GM19452 (cell line): ENCODE results near the gene KIFBP.
"Not testable (repeated sequence)": the region's sequence is repeated elsewhere in the genome, so short reads cannot be mapped to it uniquely, and the experiment has no call there.

Source experiments
- ATAC-seq: cut with Tn5 transposase; IDR thresholded peaks from one replicate; pipeline ENCODE4 v1.9.1; 2021; ENCODE audit not compliant: unreplicated experiment

The KIFBP gene

DNA sequence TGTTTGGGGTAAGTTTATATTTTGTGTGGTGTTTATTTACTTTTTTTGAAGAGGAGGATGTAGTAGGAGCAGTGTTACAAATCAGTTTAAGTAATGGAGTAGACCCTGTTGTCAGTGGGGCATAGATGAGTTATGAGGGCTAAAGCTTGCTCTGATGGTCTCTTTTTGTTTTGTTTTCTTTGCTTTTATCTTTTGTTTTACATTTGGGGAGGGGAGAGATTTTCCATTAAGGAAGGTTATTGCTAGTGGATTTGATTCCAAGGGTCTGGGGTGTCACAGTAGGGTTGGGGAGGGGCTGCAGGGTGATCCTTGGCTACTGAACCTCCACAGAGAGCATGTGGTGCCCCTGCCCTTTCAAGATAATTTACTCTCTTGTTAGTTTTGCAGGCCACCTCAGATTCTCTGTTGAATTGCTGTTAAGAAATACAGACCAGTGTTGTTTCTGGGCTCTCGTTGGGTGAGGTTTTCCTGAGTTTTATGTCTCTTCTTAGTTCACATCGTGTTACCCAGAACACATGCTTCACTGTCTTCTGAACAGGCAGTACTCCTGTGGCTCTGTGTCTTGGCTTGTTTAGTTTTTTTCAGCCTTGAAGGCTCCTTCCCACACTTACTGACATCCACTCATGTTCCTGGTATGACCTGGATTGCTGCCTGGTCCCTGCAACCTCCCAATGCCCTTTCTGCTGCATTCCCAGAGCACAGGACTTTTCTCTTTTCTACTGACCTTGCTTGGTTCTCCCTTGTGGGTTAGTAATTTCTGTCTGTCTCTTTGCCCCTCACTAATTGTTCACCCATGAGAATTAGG lies 4.2 kb downstream of the KIFBP start:
- ATAC-seq: no peak

GRCh38 chr10:68997211-68997610 lies 8.6 kb downstream of the KIFBP start:
- ATAC-seq: peak; percentile 37

- ATAC-seq: no peak
Measured at GRCh38 chr10:69004821-69005220, 16.2 kb downstream of the KIFBP start.

GRCh38 chr10:69005704-69006485 lies 17.3 kb downstream of the KIFBP start:
- ATAC-seq: no peak

DNA sequence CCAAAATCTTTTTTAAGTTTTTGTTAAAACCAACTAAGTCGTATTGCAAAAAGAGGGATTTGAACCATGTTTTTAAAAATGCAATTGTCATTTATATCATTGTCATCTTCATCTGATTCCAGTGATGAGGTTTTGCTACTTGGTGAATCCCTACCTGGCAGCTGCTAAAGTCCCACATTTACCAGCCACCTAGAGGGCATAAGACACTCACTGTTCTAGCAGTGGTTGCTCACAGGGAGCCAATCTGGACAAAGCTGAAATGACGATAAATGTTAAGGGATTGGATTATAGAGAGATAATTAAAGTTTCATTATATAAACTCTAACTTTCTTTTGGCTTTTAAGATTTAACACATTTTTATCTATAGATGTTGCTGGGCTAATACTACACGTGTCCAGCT lies 18.7 kb downstream of the KIFBP start:
- no peak for ATAC-seq

DNA sequence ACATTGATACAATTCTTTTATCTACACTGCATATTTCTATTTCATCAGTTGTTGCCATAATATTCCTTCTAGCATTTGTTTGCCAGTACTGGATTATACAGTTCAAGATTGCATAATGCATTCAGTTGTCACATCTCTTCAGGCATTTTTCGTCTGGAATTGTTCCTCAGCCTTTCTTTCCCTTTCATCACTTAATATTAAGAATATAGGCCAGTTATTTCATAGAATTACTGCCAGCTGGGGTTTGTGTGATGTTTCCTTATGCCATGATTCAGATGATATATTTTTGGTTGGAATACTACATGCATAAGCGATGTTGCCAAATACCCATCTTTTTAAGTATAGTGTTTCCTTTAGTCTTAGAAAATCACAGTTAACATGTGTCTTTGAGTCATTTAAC lies 20.8 kb downstream of the KIFBP start:
- no peak for ATAC-seq

DNA sequence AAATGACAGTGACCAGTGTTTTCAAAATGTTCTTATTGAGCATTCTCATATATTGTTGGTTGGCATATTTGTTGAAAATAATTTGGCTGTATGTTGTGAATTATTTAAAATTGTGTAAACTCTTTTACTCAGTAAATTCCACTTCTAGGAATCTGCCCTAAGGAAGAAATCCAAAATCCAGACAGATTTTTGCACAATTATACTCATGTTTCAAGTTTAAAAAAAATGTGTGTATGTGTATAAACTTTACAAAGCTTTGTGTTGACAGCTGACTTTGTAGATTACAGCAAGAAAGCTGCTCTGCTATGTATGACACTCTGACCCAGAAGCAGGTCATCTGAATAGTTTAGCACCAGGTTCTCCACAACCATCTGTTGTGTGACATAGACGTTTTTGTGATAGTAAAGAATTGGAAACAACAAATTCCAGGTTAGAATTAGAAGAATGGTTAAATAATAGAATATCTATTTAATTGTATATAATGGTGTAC lies 21.6 kb downstream of the KIFBP start:
- no peak for ATAC-seq

GRCh38 chr10:69012778-69013177 lies 24.2 kb downstream of the KIFBP start:
- ATAC-seq: not testable (repeated sequence)

GRCh38 chr10:69014171-69014570 lies 25.6 kb downstream of the KIFBP start:
- ATAC-seq: no peak

- no peak for ATAC-seq
Measured at GRCh38 chr10:69018613-69019012, 30.0 kb downstream of the KIFBP start.

- ATAC-seq: no peak
Measured at GRCh38 chr10:69022611-69023010, 34.0 kb downstream of the KIFBP start.

DNA sequence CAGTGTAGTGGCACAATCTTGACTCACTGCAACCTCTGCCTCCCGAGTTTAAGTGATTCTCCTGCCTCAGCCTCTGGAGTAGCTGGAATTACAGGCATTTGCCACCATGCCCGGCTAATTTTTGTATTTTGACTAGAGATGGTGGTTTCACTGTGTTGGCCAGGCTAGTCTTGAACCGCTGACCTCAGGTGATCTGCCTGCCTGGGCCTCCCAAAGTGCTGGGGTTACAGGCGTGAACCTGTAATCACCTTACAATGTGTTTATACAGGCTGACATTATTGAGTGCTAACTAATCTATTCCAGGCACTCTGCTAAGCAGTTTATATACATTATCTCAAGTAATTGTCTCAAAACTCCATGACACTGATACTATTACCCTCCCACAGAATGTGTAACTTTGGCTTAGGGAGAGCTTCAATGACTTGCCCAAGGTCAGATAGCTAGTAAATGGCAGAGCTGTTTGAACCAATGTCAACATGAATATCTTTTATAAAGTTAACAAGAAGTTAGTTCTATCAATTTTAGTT lies 36.8 kb downstream of the KIFBP start:
- no peak for ATAC-seq

- ATAC-seq: no peak
Measured at GRCh38 chr10:69033256-69033655, 44.7 kb downstream of the KIFBP start.

- ATAC-seq: no peak
Measured at GRCh38 chr10:69037489-69037888, 48.9 kb downstream of the KIFBP start.

- not testable (repeated sequence) for ATAC-seq
Measured at GRCh38 chr10:69040904-69041303, 52.3 kb downstream of the KIFBP start.

- ATAC-seq: no peak
Measured at GRCh38 chr10:69042417-69042816, 53.8 kb downstream of the KIFBP start.

GRCh38 chr10:69042838-69043237 lies 54.2 kb downstream of the KIFBP start:
- no peak for ATAC-seq

DNA sequence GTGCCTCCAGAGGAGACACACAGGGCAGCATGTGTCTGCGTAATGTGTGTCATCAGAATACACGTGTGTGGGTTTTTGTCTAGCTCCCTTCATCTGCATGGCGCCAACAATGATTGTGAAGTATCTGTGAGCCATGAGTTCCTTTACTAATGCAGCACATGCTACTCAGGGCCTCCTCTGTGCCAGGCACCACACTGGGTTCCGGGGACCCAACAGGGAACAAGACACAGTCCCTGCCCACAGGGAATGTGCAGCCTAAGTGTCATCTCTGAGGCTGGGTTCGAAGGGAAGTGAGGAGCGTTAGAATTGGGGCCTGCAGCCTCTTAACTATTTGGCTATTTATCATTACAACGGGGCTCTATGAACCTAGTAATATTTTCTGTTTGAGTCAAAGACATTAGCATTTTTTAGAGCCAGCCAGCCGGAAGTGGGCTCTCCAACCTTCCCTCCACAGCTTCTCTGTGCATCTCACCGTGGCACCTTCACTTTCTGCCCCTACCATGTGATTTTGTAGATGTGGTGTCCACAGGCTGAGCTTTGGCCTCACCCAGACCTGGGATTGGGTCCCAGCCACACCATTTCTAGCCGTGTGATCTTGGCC lies 55.4 kb downstream of the KIFBP start:
- ATAC-seq: peak; percentile 61

DNA sequence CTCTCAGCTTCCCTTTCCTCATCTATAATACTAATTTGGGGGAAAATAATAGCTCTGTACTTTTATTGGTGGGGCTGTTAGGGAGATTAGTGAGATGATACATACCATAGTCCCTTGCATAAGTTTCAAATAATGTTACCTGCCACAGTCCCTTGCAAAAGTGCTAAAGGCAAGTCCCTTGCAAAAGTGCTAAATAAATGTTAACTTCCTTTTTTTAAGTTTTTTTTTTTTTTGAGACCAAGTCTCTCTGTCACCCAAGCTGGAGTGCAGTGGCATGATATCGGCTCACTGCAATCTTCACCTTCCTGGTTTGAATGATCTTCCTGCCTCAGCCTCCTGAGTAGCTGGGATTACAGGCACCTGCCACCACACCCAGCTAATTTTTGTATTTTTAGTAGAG lies 55.9 kb downstream of the KIFBP start:
- ATAC-seq: peak; percentile 18

- peak; percentile 50 for ATAC-seq
Measured at GRCh38 chr10:69045441-69046300, 57.1 kb downstream of the KIFBP start.
